Mononuclear cell (primary cell): ENCODE measurements around the gene GPR89A. TPM values are rescaled to one million over a fixed set of nuclear protein-coding genes. Genes with fewer than 3 reads are reported as not detected.
"Not testable (repeated sequence)": the region's sequence is repeated elsewhere in the genome, so short reads cannot be mapped to it uniquely, and the experiment has no call there.

ENCODE experiments used
- H3K27me3 ChIP-seq: 2 replicates; pipeline ENCODE4 v1.6.0; 2011; ENCODE audit warnings: low read length, control low read depth; ENCODE audit not compliant: insufficient read depth
- H3K4me1 ChIP-seq: 2 replicates; pipeline ENCODE4 v1.5.1; 2011; ENCODE audit warnings: mild to moderate bottlenecking, low read length, control low read depth; ENCODE audit not compliant: insufficient read depth
- H3K4me3 ChIP-seq: 2 replicates; pipeline ENCODE4 v1.5.1; 2011; ENCODE audit warnings: mild to moderate bottlenecking, low read length, moderate library complexity
- H3K9me3 ChIP-seq: 2 replicates; pipeline ENCODE4 v1.5.1; 2011; ENCODE audit warnings: low read depth, mild to moderate bottlenecking, control low read depth, low read length
- total RNA-seq: library from RNA; depleted of rRNA; stranded (reverse); fragments of >200 nt; gene quantifications from one replicate; pipeline ENCODE4 v1.2.3, GENCODE V29; 2012

GPR89A gene
- total RNA-seq, 1 donor, result 43.8 TPM

- Histone ChIP-seq H3K27me3 (no peaks in the 10 kb centered on the region), H3K4me3 (no peak overlapping the region), H3K4me1 (no peaks in the 10 kb centered on the region), H3K9me3 (no peaks in the 10 kb centered on the region)
These were observed 93.6 kb downstream of the GPR89A start for GRCh38 chr1:145701306-145701862.

- Histone ChIP-seq H3K27me3 (no peaks in the 10 kb centered on the region), H3K9me3 (no peaks in the 10 kb centered on the region), H3K4me3 (no peak overlapping the region)
These were observed 94.3 kb downstream of the GPR89A start for GRCh38 chr1:145702052-145702451.

GRCh38 chr1:145702826-145703225, 95.0 kb downstream of the GPR89A start:
- no peaks in the 10 kb centered on the region for H3K4me1 ChIP-seq
- H3K4me3 ChIP-seq, result no peak overlapping the region
- H3K9me3 ChIP-seq, result no peaks in the 10 kb centered on the region
- no peaks in the 10 kb centered on the region for H3K27me3 ChIP-seq

More at GRCh38 chr1:145702052-145702451, 94.3 kb downstream of the GPR89A start:
- H3K4me1 ChIP-seq, result no peaks in the 10 kb centered on the region

- no peaks in the 10 kb centered on the region for H3K4me1 ChIP-seq
- no peak overlapping the region for H3K4me3 ChIP-seq
- no peaks in the 10 kb centered on the region for H3K9me3 ChIP-seq
- H3K27me3 ChIP-seq, result no peaks in the 10 kb centered on the region
These were observed 97.8 kb downstream of the GPR89A start for GRCh38 chr1:145705622-145706021.

- no peaks in the 10 kb centered on the region for H3K9me3 ChIP-seq
- H3K4me3 ChIP-seq, result no peak overlapping the region
- no peaks in the 10 kb centered on the region for H3K27me3 ChIP-seq
- H3K4me1 ChIP-seq, result no peaks in the 10 kb centered on the region
These were observed 98.4 kb downstream of the GPR89A start for GRCh38 chr1:145706086-145706664.

- no peak within 1 kb of the TSS for H3K4me3 ChIP-seq
- no peaks in the 10 kb centered on the region for H3K4me1 ChIP-seq
- H3K9me3 ChIP-seq, result no peaks in the 10 kb centered on the region
- no peaks in the 10 kb centered on the region for H3K27me3 ChIP-seq
These were observed 99.5 kb downstream of the GPR89A start, which contains the start of gene PDZK1 for GRCh38 chr1:145707183-145707867. Gene PDZK1, minus strand, starts transcription at chr1:145707368. Its CDS starts 19,347 bp downstream, at chr1:145688021.

GRCh38 chr1:145708063-145708462, 100.3 kb downstream of the GPR89A start:
- Histone ChIP-seq H3K9me3 (no peaks in the 10 kb centered on the region), H3K4me3 (no peak overlapping the region), H3K27me3 (no peaks in the 10 kb centered on the region), H3K4me1 (no peaks in the 10 kb centered on the region)

GRCh38 chr1:145710291-145711027, 102.7 kb downstream of the GPR89A start:
- Histone ChIP-seq H3K27me3 (no peaks in the 10 kb centered on the region), H3K9me3 (no peaks in the 10 kb centered on the region), H3K4me3 (no peak overlapping the region), H3K4me1 (no peaks in the 10 kb centered on the region)

GRCh38 chr1:145711213-145711651, 103.4 kb downstream of the GPR89A start:
- H3K9me3 ChIP-seq, result no peaks in the 10 kb centered on the region
- no peaks in the 10 kb centered on the region for H3K27me3 ChIP-seq
- H3K4me1 ChIP-seq, result peaks cover 1% of the 10 kb centered on the region
- H3K4me3 ChIP-seq, result no peak overlapping the region

GRCh38 chr1:145714524-145715111, 106.8 kb downstream of the GPR89A start:
- Histone ChIP-seq H3K27me3 (no peaks in the 10 kb centered on the region), H3K9me3 (no peaks in the 10 kb centered on the region), H3K4me1 (peaks cover 18% of the 10 kb centered on the region), H3K4me3 (no peak overlapping the region)

GRCh38 chr1:145716641-145717345, 109.0 kb downstream of the GPR89A start:
- Histone ChIP-seq H3K4me3 (no peak overlapping the region), H3K27me3 (peaks cover 5% of the 10 kb centered on the region), H3K4me1 (peaks cover 33% of the 10 kb centered on the region), H3K9me3 (no peaks in the 10 kb centered on the region)

- H3K4me3 ChIP-seq, result no peak overlapping the region
- H3K27me3 ChIP-seq, result peaks cover 8% of the 10 kb centered on the region
- H3K4me1 ChIP-seq, result peaks cover 33% of the 10 kb centered on the region
- no peaks in the 10 kb centered on the region for H3K9me3 ChIP-seq
These were observed 110.0 kb downstream of the GPR89A start for GRCh38 chr1:145717833-145718232.

GRCh38 chr1:145718465-145718864, 110.7 kb downstream of the GPR89A start:
- H3K4me3 ChIP-seq, H3K9me3 ChIP-seq, H3K27me3 ChIP-seq: not testable (repeated sequence)
- peaks cover 33% of the 10 kb centered on the region for H3K4me1 ChIP-seq
